Muscle layer of duodenum (tissue), 2 donors: Measurements from ENCODE around the gene SOD1.

Experiments
- H3K27ac ChIP-seq: one replicate; pipeline ENCODE4 v1.7.0; 2013; ENCODE audit warnings: mild to moderate bottlenecking, low read length
- H3K27me3 ChIP-seq: one replicate; pipeline ENCODE4 v1.7.0; 2013; ENCODE audit warnings: low read depth, mild to moderate bottlenecking, control low read depth, low read length
- H3K36me3 ChIP-seq, 2 donors: one replicate each; pipeline ENCODE4 v1.7.0; 2013; ENCODE audit warnings: low read length in 2 of 2, control low read depth in 1 of 2, mild to moderate bottlenecking in 1 of 2; ENCODE audit not compliant: insufficient read depth in 2 of 2, control insufficient read depth in 1 of 2
- H3K4me1 ChIP-seq, 2 donors: one replicate each; pipeline ENCODE4 v1.7.0; 2013; ENCODE audit warnings: low read length in 2 of 2, mild to moderate bottlenecking in 2 of 2, control low read depth in 1 of 2, moderate library complexity in 1 of 2; ENCODE audit not compliant: insufficient read depth in 2 of 2, control insufficient read depth in 1 of 2
- H3K4me3 ChIP-seq, 2 donors: one replicate each; pipeline ENCODE4 v1.7.0; 2013; ENCODE audit warnings: low read length in 2 of 2, low read depth in 1 of 2, mild to moderate bottlenecking in 1 of 2
- H3K9me3 ChIP-seq, 2 donors: one replicate each; pipeline ENCODE4 v1.7.0; 2013; ENCODE audit warnings: low read length in 2 of 2, control low read depth in 1 of 2, mild to moderate bottlenecking in 1 of 2; ENCODE audit not compliant: control insufficient read depth in 1 of 2
- donor health status: healthy.

Gene SOD1

DNA sequence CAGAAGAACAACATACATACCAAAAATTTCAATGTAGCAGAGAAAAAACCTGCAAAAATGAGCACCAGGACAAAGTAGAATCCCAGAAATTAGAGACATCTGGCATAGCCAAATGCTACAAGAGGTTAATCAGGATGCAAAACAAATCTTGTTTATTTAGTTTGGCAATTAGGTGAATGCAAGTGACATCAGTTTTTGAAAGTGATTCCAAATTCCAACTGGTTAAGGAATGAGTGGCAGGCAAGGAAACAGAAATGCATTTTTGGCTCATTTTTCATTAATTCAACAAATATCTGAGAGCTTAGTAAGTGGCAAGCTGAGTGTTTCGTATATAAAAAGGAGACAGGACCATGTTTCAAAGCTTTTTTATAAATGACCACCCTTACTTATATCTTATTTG lies 51.1 kb downstream of the SOD1 start:
- H3K27me3 ChIP-seq, result no peaks in the 10 kb centered on the region
- H3K4me1 ChIP-seq, result peaks cover 0 to 46% of the 10 kb centered on the region in 2 donors
- no peaks in the 10 kb centered on the region for H3K9me3 ChIP-seq
- no peaks in the 10 kb centered on the region for H3K36me3 ChIP-seq
- H3K27ac ChIP-seq, result no peak overlapping the region
- no peak overlapping the region for H3K4me3 ChIP-seq

DNA sequence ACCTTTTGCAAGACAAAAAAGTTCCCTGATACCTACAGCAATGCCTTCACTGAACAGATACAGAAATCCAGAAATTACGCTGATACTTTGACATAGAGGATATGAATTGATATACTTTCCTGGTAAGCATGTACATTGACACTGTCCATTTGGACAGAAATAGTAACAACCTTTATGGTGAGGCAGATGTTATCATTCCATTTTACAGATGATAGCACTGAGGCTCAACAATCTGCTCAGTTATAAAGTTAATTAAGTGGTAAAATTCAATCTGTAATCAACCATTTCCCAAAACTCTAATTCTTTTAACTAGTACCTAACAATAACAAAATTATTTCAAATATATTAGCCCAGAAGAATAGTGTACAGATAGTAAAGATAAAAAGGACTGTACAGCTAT lies 51.8 kb downstream of the SOD1 start:
- Histone ChIP-seq H3K4me3 (no peak overlapping the region), H3K4me1 (peaks cover 0 to 52% of the 10 kb centered on the region in 2 donors), H3K27ac (no peak overlapping the region), H3K36me3 (no peaks in the 10 kb centered on the region), H3K9me3 (no peaks in the 10 kb centered on the region), H3K27me3 (no peaks in the 10 kb centered on the region)

DNA sequence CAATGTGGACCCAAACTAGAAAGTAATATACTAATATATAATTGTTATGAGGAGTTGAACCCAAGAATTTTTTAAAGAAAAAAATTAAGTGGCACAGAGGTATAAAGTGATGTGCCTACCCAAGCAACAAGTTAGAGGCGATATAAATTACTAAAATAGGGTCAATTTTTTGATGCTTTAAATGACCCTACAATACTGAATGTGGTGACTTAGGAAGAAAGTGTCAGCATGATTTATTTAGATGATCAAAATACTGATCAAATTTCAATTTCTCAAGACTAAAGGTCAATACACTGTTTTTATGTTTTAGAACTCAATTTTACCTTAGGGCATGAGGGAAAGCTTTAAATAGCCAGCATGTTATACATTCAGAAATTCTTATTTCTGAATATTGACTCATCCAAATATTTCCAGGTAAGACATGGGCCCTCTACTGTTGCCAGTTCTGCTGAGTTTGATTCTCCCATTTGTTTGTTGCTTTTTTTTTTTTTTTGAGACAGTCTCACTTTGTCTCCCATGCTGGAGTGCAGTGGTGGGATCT lies 52.3 kb downstream of the SOD1 start:
- no peaks in the 10 kb centered on the region for H3K36me3 ChIP-seq
- H3K27ac ChIP-seq, result no peak overlapping the region
- H3K27me3 ChIP-seq, result no peaks in the 10 kb centered on the region
- no peaks in the 10 kb centered on the region for H3K9me3 ChIP-seq
- H3K4me1 ChIP-seq, result peaks cover 4 to 54% of the 10 kb centered on the region in 2 donors
- H3K4me3 ChIP-seq, result no peak overlapping the region

DNA sequence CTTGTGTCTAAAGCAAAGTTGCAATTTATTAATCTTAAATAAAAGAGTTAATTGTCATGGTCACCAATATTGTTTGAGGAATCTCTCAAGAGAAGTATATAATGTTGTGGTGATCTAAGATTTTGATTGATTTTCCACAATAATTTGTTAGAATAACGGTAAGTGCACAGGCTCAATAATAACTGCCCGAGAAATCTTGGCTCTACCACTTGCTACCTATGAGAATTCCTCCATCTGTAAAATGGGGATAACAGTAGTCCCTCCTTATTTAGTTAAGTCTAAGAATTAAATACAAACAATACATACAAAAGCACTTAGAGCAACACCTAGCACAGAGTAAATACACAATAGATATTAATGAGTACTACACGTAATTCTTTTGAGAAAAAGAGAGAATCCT lies 53.6 kb downstream of the SOD1 start:
- no peaks in the 10 kb centered on the region for H3K27me3 ChIP-seq
- no peak overlapping the region for H3K27ac ChIP-seq
- H3K9me3 ChIP-seq, result no peaks in the 10 kb centered on the region
- no peak overlapping the region for H3K4me3 ChIP-seq
- no peaks in the 10 kb centered on the region for H3K36me3 ChIP-seq
- peaks cover 4 to 51% of the 10 kb centered on the region in 2 donors for H3K4me1 ChIP-seq

DNA sequence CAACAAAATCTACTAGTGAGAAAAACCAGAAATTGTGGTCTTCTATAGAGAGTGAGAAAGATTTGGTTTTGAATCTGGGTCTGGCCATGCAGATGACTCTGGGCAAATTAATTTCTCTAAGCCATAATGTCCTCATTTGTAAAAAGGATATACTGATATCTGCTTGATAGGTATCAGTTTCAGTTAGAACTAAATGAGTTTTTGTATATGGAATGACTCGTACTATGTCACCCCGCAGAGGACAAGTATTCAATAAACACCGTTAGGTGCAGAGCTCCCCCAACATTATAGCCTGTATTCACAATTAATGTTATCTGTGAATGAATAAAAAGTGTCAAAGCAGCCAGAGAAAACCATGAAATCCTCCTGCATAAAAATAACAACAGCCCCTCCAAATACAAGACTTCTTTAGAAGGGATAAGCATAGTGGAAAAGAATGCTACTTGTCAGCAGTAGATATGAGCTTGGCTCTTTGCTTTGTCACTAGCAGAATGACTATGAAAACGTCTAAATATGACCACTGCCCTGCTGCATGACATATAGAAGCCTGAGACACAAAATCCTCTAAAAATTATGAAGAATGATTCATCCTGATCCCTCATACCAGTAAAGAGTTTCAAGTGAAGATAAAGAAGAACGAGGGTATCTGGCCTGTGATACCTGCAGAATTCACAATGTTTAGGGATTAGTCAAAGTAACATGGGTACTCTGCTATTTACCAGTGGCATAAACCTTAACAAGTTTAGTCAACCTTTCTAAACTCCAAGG lies 54.7 kb downstream of the SOD1 start:
- no peak overlapping the region for H3K27ac ChIP-seq
- H3K4me1 ChIP-seq, result peaks cover 4 to 42% of the 10 kb centered on the region in 2 donors

DNA sequence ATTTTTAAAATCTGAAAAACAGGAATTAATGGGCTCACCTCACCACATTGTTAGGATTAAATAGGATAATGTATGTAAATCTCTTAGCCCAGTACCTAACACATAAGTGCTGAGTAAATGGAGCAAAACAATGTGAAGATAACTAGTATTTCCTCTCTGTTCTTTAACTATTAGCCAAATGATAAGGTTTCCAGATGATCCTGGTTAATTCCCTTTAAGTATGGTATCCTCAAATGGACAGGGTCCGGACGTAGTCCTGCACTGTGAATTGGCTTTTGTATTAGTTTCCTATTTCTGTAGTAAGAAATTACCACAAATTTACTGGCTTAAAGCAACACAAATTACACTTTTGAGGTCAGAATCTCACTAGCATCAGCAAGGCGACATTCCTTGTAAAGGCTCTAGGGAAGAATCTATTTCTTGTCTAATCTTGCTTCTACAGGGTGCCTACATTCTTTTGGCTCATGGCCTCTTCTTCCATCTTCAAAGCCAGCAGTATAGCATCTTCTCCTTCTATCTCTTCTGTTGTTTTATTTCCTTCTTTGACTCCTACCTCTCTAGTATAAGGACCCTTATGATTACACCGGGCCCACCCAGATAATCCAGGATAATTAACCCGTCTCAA lies 55.4 kb downstream of the SOD1 start:
- H3K4me1 ChIP-seq, result peaks cover 4 to 36% of the 10 kb centered on the region in 2 donors
- no peak overlapping the region for H3K27ac ChIP-seq

More for the DNA sequence above, 54.7 kb downstream of the SOD1 start:
- H3K27me3 ChIP-seq, result no peaks in the 10 kb centered on the region
- H3K4me3 ChIP-seq, result no peak overlapping the region
- H3K9me3 ChIP-seq, result no peaks in the 10 kb centered on the region
- H3K36me3 ChIP-seq, result no peaks in the 10 kb centered on the region

DNA sequence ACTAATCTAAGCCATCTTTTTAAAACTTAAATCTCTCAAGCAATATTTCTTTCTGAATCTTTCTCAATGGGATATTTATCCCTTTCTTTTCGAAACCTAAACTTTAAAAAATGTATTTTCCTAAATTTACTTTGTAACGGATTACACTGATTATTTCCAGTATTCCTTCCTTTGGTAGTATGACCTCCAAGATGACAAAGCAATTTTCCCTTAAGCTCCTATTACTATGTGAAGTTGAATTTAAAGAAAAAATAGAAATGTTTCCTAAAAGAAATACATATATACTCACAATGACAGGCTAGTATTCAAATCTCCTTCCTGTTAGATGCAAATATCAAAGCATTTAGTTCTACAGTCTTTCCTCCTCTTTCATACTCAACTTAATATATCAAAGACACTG lies 56.6 kb downstream of the SOD1 start:
- H3K4me1 ChIP-seq, result peaks cover 4 to 40% of the 10 kb centered on the region in 2 donors

More for the DNA sequence above, 55.4 kb downstream of the SOD1 start:
- no peaks in the 10 kb centered on the region for H3K9me3 ChIP-seq
- no peaks in the 10 kb centered on the region for H3K27me3 ChIP-seq
- no peaks in the 10 kb centered on the region for H3K36me3 ChIP-seq
- H3K4me3 ChIP-seq, result no peak overlapping the region

More for the DNA sequence above, 56.6 kb downstream of the SOD1 start:
- Histone ChIP-seq H3K27me3 (no peaks in the 10 kb centered on the region), H3K9me3 (no peaks in the 10 kb centered on the region), H3K36me3 (no peaks in the 10 kb centered on the region), H3K27ac (no peak overlapping the region), H3K4me3 (no peak overlapping the region)
